GM12878 (cell line): ENCODE measurements around the gene POLRMT. TPM values are rescaled to one million over a fixed set of nuclear protein-coding genes. Genes with fewer than 3 reads are reported as not detected.

ENCODE experiments used
- BHLHE40 ChIP-seq, 2 experiments: fragments of 450-650 bp in 1 of 2; IDR thresholded peaks; 2 replicates each; pipeline ENCODE4 v1.6.1; 2011 to 2017; ENCODE audit warnings: low read depth in 2 of 2, borderline replicate concordance in 1 of 2, improper control_type of control experiment in 1 of 2, low read length in 1 of 2, mild to moderate bottlenecking in 1 of 2
- EED ChIP-seq: sonication (generic); IDR thresholded peaks from 2 replicates; pipeline ENCODE4 v1.6.1; 2016; ENCODE audit warnings: antibody characterized with exemption, low read depth
- FOXM1 ChIP-seq: IDR thresholded peaks from 2 replicates; pipeline ENCODE4 v1.6.1; 2012; ENCODE audit warnings: low read depth, mild to moderate bottlenecking, inconsistent platforms, low read length, moderate library complexity
- RAD21 ChIP-seq: IDR thresholded peaks from 2 replicates; pipeline ENCODE4 v1.6.1; 2011; ENCODE audit warnings: mild to moderate bottlenecking, low read depth, low read length, moderate library complexity; ENCODE audit not compliant: insufficient read depth
- RELA ChIP-seq: fragments of 450-650 bp; IDR thresholded peaks from 2 replicates; pipeline ENCODE4 v1.8.0; 2014; ENCODE audit warnings: borderline replicate concordance; ENCODE audit not compliant: partially characterized antibody
- RFX5 ChIP-seq: IDR thresholded peaks from 2 replicates; pipeline ENCODE4 v1.6.1; 2011; ENCODE audit warnings: low read depth, low read length, improper control_type of control experiment
- TAF1 ChIP-seq: IDR thresholded peaks from 2 replicates; pipeline ENCODE4 v1.6.1; 2011; ENCODE audit warnings: mild to moderate bottlenecking, low read depth, low read length, borderline replicate concordance
- YY1 ChIP-seq: IDR thresholded peaks from 2 replicates; pipeline ENCODE4 v1.6.1; 2011; ENCODE audit warnings: low read depth, mild to moderate bottlenecking, low read length
- ZNF207 ChIP-seq: fragments of 450-650 bp; IDR thresholded peaks from 2 replicates; pipeline ENCODE4 v1.6.1; 2014; ENCODE audit warnings: antibody characterized with exemption, mild to moderate bottlenecking, borderline replicate concordance
- ZSCAN29 ChIP-seq: fragments of 450-650 bp; IDR thresholded peaks from 2 replicates; pipeline ENCODE4 v1.6.1; 2017; ENCODE audit warnings: mild to moderate bottlenecking, moderate library complexity
- polyA plus RNA-seq, 11 experiments: library from polyadenylated mRNA; depleted of rRNA in 4 of 11; unstranded in 6 of 11; stranded (reverse) in 5 of 11; fragments of >200 nt; fragmentation: Nextera tagmentation in 4 of 11; fragmentation: Illumina TruSeq in 1 of 11; extraction: Ambion mirVana in 4 of 11; extraction: Trizol in 1 of 11; gene quantifications; 1 replicate in 1 of 11; 2 replicates in 10 of 11; pipeline versions ENCODE4 v1.2.1 to v1.2.3, GENCODE V29; 2011 to 2016; ENCODE audit warnings: inconsistent platforms in 2 of 11, missing spikeins in 2 of 11, low read depth in 1 of 11
- total RNA-seq, 4 experiments: library from RNA; depleted of rRNA in 3 of 4; stranded (reverse); fragments of >200 nt in 3 of 4; fragmentation: Illumina TruSeq in 1 of 4; extraction: Trizol in 1 of 4; gene quantifications; 2 replicates each; pipeline versions ENCODE4 v1.2.1 to v1.2.3, GENCODE V29; 2013 to 2021
- TF ChIP-seq, protein P1 (sequence below): IDR thresholded peaks from 2 replicates; pipeline ENCODE4 v1.6.1; 2011; ENCODE audit warnings: borderline replicate concordance, low read depth, mild to moderate bottlenecking, moderate library complexity, mixed read lengths, low read length; ENCODE audit not compliant: insufficient read depth; ENCODE audit errors: extremely low read length
- TF ChIP-seq, protein P2 (sequence below): fragments of 450-650 bp; formaldehyde crosslinking; IDR thresholded peaks from 2 replicates; pipeline ENCODE4 v1.4.0; 2020; ENCODE audit warnings: mild to moderate bottlenecking, moderate library complexity
- TF ChIP-seq, protein P3 (sequence below): fragments of 450-650 bp; IDR thresholded peaks from 2 replicates; pipeline ENCODE4 v1.6.1; 2017; ENCODE audit warnings: borderline replicate concordance
- TF ChIP-seq, protein P4 (sequence below): IDR thresholded peaks from 2 replicates; pipeline ENCODE4 v1.6.1; 2011; ENCODE audit warnings: mild to moderate bottlenecking, low read depth, low read length, moderate library complexity; ENCODE audit not compliant: insufficient replicate concordance
- TF ChIP-seq, protein P5 (sequence below): IDR thresholded peaks from 2 replicates; pipeline ENCODE4 v1.6.1; 2011; ENCODE audit warnings: borderline replicate concordance, low read depth, mild to moderate bottlenecking, moderate library complexity, low read length; ENCODE audit not compliant: insufficient read depth, poor library complexity, severe bottlenecking
- TF ChIP-seq, protein P6 (sequence below): fragments of 450-650 bp; IDR thresholded peaks from 2 replicates; pipeline ENCODE4 v1.6.1; 2016; ENCODE audit warnings: mild to moderate bottlenecking

The POLRMT gene
- total and polyA plus RNA-seq, 10 of the 15 experiments (the other 5 are each of a cell fraction or from before 2014, with no cell fraction given), result 9.9 to 57.6 (median 34.6) TPM

DNA sequence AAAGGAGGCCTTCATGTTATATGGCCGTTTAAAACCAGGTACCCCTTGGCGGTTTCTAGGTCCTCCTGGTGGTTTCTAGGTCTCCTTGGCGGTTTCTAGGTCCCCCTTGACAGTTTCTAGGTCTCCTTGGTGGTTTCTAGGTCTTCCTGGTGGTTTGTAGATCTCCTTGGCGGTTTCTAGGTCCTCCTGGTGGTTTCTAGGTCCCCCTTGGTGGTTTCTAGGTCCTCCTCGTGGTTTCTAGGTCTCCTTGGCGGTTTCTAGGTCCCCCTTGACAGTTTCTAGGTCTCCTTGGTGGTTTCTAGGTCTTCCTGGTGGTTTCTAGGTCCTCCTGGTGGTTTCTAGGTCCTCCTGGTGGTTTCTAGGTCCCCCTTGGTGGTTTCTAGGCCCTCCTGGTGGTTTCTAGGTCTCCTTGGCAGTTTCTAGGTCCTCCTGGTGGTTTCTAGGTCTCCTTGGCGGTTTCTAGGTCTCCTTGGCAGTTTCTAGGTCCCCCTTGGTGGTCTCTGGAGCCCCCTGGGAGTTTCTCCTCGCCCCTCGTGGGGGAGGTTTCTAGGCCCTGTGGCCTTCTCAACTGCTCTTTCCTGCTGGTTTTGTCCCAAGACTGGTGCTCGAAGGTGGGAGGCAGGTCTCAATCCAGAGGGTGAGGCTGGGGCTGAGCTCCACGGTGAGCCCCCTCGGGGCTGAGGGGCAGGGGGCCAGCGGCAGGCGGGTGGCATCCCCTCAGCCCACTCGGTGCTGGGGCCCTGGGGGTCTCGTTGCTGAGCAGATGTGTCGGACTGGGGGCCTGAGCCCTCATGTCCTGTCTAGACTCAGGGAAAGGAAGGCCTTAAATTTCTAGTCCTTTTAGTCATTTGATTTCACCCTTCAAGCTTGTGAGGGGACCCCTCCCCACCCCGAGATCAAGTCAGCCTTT is 35.7 kb downstream of the POLRMT start (continued):
- TF ChIP-seq ZSCAN29 (peak; percentile 86), YY1 (peak; percentile 30; the same call in 1 of the 2 replicates), ZNF207 (no peak), RAD21 (no peak), TAF1 (no peak), FOXM1 (no peak), RFX5 (no peak), EED (no peak), RELA (no peak), BHLHE40 (IDR thresholded peaks at IDR 0.05; ENCODE audit: borderline replicate concordance in 1 of 2, low read depth in 2 of 2, low read length in 1 of 2) (no peak)
- TF ChIP-seq, protein P1, sequence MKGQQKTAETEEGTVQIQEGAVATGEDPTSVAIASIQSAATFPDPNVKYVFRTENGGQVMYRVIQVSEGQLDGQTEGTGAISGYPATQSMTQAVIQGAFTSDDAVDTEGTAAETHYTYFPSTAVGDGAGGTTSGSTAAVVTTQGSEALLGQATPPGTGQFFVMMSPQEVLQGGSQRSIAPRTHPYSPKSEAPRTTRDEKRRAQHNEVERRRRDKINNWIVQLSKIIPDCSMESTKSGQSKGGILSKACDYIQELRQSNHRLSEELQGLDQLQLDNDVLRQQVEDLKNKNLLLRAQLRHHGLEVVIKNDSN, result peak; percentile 30
- TF ChIP-seq, protein P2, sequence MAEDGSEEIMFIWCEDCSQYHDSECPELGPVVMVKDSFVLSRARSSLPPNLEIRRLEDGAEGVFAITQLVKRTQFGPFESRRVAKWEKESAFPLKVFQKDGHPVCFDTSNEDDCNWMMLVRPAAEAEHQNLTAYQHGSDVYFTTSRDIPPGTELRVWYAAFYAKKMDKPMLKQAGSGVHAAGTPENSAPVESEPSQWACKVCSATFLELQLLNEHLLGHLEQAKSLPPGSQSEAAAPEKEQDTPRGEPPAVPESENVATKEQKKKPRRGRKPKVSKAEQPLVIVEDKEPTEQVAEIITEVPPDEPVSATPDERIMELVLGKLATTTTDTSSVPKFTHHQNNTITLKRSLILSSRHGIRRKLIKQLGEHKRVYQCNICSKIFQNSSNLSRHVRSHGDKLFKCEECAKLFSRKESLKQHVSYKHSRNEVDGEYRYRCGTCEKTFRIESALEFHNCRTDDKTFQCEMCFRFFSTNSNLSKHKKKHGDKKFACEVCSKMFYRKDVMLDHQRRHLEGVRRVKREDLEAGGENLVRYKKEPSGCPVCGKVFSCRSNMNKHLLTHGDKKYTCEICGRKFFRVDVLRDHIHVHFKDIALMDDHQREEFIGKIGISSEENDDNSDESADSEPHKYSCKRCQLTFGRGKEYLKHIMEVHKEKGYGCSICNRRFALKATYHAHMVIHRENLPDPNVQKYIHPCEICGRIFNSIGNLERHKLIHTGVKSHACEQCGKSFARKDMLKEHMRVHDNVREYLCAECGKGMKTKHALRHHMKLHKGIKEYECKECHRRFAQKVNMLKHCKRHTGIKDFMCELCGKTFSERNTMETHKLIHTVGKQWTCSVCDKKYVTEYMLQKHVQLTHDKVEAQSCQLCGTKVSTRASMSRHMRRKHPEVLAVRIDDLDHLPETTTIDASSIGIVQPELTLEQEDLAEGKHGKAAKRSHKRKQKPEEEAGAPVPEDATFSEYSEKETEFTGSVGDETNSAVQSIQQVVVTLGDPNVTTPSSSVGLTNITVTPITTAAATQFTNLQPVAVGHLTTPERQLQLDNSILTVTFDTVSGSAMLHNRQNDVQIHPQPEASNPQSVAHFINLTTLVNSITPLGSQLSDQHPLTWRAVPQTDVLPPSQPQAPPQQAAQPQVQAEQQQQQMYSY, result no peak
- TF ChIP-seq, protein P3, sequence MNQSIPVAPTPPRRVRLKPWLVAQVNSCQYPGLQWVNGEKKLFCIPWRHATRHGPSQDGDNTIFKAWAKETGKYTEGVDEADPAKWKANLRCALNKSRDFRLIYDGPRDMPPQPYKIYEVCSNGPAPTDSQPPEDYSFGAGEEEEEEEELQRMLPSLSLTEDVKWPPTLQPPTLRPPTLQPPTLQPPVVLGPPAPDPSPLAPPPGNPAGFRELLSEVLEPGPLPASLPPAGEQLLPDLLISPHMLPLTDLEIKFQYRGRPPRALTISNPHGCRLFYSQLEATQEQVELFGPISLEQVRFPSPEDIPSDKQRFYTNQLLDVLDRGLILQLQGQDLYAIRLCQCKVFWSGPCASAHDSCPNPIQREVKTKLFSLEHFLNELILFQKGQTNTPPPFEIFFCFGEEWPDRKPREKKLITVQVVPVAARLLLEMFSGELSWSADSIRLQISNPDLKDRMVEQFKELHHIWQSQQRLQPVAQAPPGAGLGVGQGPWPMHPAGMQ, result no peak
- TF ChIP-seq, protein P4, sequence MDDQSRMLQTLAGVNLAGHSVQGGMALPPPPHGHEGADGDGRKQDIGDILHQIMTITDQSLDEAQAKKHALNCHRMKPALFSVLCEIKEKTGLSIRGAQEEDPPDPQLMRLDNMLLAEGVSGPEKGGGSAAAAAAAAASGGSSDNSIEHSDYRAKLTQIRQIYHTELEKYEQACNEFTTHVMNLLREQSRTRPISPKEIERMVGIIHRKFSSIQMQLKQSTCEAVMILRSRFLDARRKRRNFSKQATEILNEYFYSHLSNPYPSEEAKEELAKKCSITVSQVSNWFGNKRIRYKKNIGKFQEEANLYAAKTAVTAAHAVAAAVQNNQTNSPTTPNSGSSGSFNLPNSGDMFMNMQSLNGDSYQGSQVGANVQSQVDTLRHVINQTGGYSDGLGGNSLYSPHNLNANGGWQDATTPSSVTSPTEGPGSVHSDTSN, result no peak
- TF ChIP-seq, protein P5, sequence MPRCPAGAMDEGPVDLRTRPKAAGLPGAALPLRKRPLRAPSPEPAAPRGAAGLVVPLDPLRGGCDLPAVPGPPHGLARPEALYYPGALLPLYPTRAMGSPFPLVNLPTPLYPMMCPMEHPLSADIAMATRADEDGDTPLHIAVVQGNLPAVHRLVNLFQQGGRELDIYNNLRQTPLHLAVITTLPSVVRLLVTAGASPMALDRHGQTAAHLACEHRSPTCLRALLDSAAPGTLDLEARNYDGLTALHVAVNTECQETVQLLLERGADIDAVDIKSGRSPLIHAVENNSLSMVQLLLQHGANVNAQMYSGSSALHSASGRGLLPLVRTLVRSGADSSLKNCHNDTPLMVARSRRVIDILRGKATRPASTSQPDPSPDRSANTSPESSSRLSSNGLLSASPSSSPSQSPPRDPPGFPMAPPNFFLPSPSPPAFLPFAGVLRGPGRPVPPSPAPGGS, result no peak
- TF ChIP-seq, protein P6, sequence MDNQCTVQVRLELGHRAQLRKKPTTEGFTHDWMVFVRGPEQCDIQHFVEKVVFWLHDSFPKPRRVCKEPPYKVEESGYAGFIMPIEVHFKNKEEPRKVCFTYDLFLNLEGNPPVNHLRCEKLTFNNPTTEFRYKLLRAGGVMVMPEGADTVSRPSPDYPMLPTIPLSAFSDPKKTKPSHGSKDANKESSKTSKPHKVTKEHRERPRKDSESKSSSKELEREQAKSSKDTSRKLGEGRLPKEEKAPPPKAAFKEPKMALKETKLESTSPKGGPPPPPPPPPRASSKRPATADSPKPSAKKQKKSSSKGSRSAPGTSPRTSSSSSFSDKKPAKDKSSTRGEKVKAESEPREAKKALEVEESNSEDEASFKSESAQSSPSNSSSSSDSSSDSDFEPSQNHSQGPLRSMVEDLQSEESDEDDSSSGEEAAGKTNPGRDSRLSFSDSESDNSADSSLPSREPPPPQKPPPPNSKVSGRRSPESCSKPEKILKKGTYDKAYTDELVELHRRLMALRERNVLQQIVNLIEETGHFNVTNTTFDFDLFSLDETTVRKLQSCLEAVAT, result peak; percentile 94
